ENCODE data around the gene HSD3B7. TPM values are rescaled to one million over a fixed set of nuclear protein-coding genes. Genes with fewer than 3 reads are reported as not detected.

The HSD3B7 gene
- total RNA-seq, 4 donors from 2014 or later = 14.9 to 42.9 (median 22.5) TPM

DNA sequence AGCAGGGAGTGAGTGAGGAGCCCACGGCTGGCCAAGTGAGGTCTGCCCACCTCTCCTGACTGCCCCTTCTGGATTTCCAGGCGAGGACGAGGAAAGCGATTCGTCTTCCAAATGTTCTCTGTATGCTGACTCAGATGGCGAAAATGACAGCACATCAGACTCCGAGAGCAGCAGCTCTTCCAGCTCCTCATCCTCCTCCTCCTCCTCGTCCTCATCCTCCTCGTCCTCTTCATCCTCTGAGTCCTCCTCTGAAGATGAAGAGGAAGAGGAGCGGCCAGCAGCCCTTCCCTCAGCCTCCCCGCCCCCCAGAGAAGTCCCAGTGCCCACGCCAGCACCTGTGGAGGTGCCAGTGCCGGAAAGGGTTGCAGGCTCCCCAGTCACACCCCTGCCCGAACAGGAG lies 13.7 kb upstream of the HSD3B7 start:
- 93 to 96% methylated on average over 14 of the region's 14 CpGs for WGBS, 2 donors
- H3K27ac ChIP-seq = no peak overlapping the region
- TF ChIP-seq POLR2A (IDR thresholded peaks at IDR 0.05) = no peak
- TF ChIP-seq EP300 (IDR thresholded peaks at IDR 0.05) = no peak
- TF ChIP-seq, protein P1, sequence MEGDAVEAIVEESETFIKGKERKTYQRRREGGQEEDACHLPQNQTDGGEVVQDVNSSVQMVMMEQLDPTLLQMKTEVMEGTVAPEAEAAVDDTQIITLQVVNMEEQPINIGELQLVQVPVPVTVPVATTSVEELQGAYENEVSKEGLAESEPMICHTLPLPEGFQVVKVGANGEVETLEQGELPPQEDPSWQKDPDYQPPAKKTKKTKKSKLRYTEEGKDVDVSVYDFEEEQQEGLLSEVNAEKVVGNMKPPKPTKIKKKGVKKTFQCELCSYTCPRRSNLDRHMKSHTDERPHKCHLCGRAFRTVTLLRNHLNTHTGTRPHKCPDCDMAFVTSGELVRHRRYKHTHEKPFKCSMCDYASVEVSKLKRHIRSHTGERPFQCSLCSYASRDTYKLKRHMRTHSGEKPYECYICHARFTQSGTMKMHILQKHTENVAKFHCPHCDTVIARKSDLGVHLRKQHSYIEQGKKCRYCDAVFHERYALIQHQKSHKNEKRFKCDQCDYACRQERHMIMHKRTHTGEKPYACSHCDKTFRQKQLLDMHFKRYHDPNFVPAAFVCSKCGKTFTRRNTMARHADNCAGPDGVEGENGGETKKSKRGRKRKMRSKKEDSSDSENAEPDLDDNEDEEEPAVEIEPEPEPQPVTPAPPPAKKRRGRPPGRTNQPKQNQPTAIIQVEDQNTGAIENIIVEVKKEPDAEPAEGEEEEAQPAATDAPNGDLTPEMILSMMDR (IDR thresholded peaks at IDR 0.05) = no peak
- no peaks in the 10 kb centered on the region for H3K9me3 ChIP-seq
- H3K27me3 ChIP-seq = no peaks in the 10 kb centered on the region
- no peak overlapping the region for H3K4me3 ChIP-seq
- no peaks in the 10 kb centered on the region for H3K4me1 ChIP-seq
- peaks cover 3 to 100% (median 37%) of the 10 kb centered on the region in 3 donors for H3K36me3 ChIP-seq
- no peak for DNase-seq (ENCODE audit: low spot score in 2 of 2)

- TF ChIP-seq EP300 (IDR thresholded peaks at IDR 0.05) (no peak), POLR2A (IDR thresholded peaks at IDR 0.05) (no peak)
- TF ChIP-seq, protein P1 (IDR thresholded peaks at IDR 0.05) = no peak
- no peaks in the 10 kb centered on the region for H3K27me3 ChIP-seq
- WGBS, 2 donors = 61 to 78% methylated on average over 7 of the region's 7 CpGs
These were observed 12.1 kb upstream of the HSD3B7 start for GRCh38 chr16:30972872-30973271.

GRCh38 chr16:30974348-30974747 lies 10.7 kb upstream of the HSD3B7 start:
- H3K36me3 ChIP-seq = peaks cover 3 to 100% (median 37%) of the 10 kb centered on the region in 3 donors
- no peak for TF ChIP-seq EP300 (IDR thresholded peaks at IDR 0.05)
- no peak for TF ChIP-seq POLR2A (IDR thresholded peaks at IDR 0.05)
- TF ChIP-seq, protein P1 (IDR thresholded peaks at IDR 0.05) = no peak
- no peaks in the 10 kb centered on the region for H3K9me3 ChIP-seq
- WGBS, 2 donors = 92 to 96% methylated on average over 6 of the region's 6 CpGs
- no peaks in the 10 kb centered on the region for H3K4me1 ChIP-seq
- no peak overlapping the region for H3K27ac ChIP-seq
- no peak for DNase-seq (ENCODE audit: low spot score in 2 of 2)
- H3K27me3 ChIP-seq = no peaks in the 10 kb centered on the region
- no peak overlapping the region for H3K4me3 ChIP-seq

More at GRCh38 chr16:30972872-30973271, 12.1 kb upstream of the HSD3B7 start:
- H3K4me1 ChIP-seq = no peaks in the 10 kb centered on the region
- H3K4me3 ChIP-seq = no peak overlapping the region
- no peak for DNase-seq (ENCODE audit: low spot score in 2 of 2)
- no peaks in the 10 kb centered on the region for H3K9me3 ChIP-seq
- no peak overlapping the region for H3K27ac ChIP-seq
- peaks cover 3 to 100% (median 37%) of the 10 kb centered on the region in 3 donors for H3K36me3 ChIP-seq

DNA sequence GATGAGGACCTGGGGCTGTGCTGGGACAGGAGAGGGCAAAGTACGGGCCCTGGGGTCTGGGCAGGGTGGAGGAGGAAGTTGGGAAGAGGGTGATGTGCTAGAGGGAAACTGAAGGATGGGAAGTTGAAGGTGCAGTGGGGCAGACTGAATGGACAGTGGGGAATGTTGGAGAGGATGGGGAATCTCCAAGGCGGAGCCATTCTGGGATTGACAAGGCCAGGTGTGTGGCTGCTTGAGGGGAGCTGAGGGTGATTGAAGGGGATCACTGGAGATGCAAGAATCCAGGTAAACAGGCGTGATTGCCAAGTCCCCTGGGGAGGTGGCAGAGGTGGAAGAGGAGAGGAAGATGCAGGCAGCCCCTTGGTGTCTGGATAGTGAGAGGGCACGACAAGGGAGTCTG lies 8.5 kb upstream of the HSD3B7 start:
- WGBS, 2 donors = 85 to 91% methylated on average over 4 of the region's 4 CpGs
- TF ChIP-seq EP300 (IDR thresholded peaks at IDR 0.05) = no peak
- no peak for TF ChIP-seq POLR2A (IDR thresholded peaks at IDR 0.05)
- TF ChIP-seq, protein P1 (IDR thresholded peaks at IDR 0.05) = no peak
- Histone ChIP-seq H3K4me3 (no peak overlapping the region), H3K4me1 (no peaks in the 10 kb centered on the region), H3K27ac (no peak overlapping the region), H3K9me3 (no peaks in the 10 kb centered on the region), H3K36me3 (peaks cover 3 to 100% (median 31%) of the 10 kb centered on the region in 3 donors), H3K27me3 (no peaks in the 10 kb centered on the region)
- DNase-seq (ENCODE audit: low spot score in 2 of 2) = no peak

DNA sequence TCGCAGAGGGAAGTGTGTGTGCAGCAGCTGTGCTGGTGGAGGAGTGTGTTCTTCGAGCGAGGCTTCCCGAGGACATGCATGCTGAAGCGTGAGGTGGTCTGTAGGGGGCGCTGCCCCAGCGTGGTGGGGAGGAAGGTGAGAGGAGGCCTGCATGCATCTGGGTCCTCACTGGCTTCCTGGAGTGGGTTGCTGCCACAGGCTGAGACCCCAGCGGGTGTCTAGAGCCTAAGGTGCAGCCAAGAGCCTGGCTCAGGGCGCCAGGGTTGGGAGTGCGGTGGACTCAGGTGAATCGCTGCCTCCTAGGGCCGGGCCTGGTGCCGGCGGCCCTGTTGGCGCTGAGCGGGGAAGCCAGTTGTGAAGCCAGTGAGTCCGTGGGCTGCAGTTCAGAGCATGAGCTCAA lies 7.5 kb upstream of the HSD3B7 start:
- Histone ChIP-seq H3K4me1 (no peaks in the 10 kb centered on the region), H3K27me3 (no peaks in the 10 kb centered on the region), H3K4me3 (no peak overlapping the region), H3K27ac (no peak overlapping the region), H3K9me3 (no peaks in the 10 kb centered on the region), H3K36me3 (peaks cover 3 to 100% (median 27%) of the 10 kb centered on the region in 3 donors)
- TF ChIP-seq EP300 (IDR thresholded peaks at IDR 0.05) (no peak), POLR2A (IDR thresholded peaks at IDR 0.05) (no peak)
- TF ChIP-seq, protein P1 (IDR thresholded peaks at IDR 0.05) = no peak
- no peak for DNase-seq (ENCODE audit: low spot score in 2 of 2)
- 75 to 85% methylated on average over 17 of the region's 17 CpGs for WGBS, 2 donors
